ENCODE measurements around the gene KCP. TPM values are rescaled to one million over a fixed set of nuclear protein-coding genes. Genes with fewer than 3 reads are reported as not detected.
A peak's percentile ranks its signal among the peaks of the same experiment; 100 is the strongest.

The KCP gene
- polyA plus RNA-seq, 4 donors: 1.6 to 38.8 (median 17.9) TPM

DNA sequence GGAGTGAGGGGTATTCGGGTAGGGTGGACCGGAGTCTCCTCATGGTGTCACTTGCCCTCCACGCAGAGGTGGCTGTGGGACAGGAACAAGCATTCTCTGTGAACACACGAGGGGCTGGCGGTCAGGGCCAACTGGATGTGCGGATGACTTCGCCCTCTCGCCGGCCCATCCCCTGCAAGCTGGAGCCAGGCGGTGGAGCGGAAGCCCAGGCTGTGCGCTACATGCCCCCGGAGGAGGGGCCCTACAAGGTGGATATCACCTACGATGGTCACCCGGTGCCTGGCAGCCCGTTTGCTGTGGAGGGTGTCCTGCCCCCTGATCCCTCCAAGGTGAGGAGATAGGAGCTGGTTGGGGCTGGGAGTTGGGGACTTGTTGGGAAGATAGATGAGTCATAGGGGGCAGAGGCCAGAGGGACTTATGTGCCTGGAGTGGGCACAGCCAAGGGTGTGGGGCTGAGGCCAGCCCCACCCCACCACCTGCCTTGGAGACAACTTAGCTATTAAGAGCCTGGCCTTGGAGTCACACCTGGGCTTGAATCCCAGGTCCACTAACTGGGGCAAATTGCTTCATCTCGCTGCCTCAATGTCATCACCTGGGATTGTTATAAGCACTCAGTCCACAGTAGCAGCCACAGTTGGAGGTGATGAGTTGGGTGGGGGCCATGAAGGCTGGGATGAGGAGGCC is 66.4 kb downstream of the KCP start:
- DNase-seq (ENCODE audit: low read depth in 4 of 4, low spot score in 3 of 4): no peak

DNA sequence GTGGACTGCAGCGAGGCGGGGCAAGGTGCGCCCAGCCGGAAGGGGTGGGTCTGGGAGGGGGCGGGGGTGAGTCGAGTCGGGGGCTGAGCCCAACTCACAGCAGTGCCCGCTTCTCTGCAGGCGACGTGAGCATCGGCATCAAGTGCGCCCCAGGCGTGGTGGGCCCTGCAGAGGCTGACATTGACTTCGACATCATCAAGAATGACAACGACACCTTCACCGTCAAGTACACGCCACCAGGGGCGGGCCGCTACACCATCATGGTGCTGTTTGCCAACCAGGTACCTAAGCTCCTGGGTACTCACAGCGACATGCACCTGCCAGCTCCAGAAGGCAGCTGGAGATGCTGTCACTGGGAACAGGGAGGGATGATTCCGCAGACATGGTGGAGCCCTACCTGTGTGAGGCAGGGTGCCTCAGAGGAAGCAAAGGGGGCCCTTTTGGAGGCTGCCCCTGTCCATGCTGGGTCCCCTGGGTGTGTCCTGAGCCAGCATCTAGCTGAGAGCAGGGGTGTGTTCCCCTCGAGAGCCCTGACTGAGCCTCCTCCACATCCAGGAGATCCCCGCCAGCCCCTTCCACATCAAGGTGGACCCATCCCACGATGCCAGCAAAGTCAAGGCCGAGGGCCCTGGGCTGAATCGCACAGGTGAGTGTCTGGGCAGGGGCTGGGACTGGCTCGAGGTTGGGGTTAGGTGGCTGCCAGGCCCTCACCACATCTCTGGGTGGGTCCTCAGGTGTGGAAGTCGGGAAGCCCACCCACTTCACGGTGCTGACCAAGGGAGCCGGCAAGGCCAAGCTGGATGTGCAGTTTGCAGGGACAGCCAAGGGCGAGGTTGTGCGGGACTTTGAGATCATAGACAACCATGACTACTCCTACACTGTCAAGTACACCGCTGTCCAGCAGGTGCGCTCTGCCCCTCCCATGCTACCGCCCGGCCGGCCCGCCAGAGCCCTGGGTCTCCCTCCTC is 67.6 kb downstream of the KCP start:
- no peak for DNase-seq (ENCODE audit: low read depth in 4 of 4, low spot score in 3 of 4)

DNA sequence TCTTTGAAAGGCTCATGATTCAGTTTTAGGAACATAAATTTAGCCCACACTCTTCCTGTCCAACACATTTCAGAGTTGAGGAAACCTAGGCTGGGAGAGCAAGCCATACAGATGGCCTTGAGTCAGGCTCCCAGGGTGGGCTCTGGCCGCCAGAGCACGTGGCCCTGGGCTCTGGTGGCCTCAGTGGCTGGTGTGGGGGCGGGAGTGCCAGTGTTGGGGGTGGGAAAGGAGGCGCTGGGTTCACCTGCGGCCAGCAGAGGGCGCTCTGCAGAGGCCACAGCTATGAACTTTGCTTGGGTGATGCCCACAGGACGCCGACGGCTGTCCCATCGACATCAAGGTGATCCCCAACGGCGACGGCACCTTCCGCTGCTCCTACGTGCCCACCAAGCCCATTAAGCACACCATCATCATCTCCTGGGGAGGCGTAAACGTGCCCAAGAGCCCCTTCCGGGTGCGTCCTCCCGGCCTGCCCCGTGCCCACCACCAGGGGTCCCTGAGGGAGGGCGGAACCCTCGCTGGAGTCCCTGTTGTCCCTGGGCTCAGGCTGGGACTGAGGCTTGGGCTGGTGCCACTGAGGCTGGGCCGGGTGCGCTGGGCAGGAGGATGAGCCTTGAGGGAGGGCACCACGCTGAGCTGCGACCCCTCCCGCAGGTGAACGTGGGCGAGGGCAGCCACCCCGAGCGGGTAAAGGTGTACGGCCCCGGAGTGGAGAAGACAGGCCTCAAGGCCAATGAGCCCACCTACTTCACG is 68.4 kb downstream of the KCP start:
- no peak for DNase-seq (ENCODE audit: low read depth in 4 of 4, low spot score in 3 of 4)

DNA sequence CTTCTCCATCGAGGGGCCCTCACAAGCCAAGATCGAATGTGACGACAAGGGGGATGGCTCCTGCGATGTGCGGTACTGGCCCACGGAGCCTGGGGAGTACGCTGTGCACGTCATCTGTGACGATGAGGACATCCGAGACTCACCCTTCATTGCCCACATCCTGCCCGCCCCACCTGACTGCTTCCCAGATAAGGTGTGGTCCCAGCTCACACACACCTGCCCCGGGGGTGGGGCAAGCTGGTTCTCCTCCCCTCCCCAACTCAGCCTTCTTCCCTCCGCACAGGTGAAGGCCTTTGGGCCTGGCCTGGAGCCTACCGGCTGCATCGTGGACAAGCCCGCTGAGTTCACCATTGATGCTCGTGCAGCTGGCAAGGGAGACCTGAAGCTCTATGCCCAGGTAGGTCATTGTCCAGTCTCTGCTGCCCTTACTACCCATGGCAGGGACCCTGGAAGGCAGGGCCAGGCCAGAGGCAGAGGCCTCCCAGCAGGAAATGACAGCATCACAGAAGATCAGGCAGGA is 69.3 kb downstream of the KCP start:
- no peak for DNase-seq (ENCODE audit: low read depth in 4 of 4, low spot score in 3 of 4)

DNA sequence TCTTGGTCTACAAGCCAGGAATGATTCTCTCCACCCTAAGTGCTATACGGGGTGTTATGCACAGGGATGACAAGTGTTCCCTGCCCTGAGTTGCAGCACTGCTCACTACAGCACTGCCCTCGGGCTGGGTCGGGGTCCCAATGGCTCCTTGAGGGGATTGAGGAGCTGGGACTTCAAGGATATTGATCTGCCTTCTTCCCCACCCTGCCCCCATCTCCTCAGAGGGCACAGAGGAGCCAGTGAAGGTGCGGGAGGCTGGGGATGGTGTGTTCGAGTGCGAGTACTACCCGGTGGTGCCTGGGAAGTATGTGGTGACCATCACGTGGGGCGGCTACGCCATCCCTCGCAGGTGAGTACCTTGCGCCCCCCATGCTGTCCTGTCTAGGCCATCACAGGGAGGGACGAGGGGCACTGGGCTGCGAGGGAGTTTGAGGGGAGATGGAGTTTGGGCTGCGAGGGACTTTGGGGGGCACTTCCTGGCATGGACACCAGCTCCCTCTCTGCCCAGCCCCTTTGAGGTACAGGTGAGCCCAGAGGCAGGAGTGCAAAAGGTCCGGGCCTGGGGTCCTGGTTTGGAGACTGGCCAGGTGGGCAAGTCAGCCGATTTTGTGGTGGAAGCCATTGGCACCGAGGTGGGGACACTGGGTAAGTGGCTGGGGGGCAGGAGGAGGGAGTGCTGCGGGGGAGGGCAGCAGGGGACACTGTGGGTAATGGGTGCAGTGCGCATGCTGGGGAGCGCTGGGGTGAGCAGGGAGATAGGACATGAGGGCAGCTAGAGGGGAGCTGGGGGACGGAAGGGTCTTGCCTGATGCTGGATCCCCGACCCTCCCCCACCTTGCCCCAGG is 70.0 kb downstream of the KCP start:
- DNase-seq (ENCODE audit: low read depth in 4 of 4, low spot score in 3 of 4): no peak

DNA sequence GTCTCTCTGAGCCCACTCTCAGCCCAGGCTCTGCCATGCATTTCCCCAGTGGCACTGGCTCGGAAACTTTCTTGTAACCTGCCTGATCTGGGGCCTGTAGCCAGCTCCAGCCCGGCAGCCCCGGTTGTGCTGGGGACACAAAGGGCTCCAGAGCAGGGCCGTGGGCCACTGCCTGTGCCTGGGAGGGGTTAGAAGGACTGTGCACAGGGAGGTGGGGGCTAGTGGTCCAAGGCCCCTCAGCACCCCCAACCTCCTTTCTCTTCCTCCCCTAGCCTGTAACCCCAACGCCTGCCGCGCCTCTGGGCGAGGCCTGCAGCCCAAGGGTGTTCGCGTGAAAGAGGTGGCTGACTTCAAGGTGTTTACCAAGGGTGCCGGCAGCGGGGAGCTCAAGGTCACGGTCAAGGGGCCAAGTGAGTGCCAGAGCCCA is 70.7 kb downstream of the KCP start:
- no peak for DNase-seq (ENCODE audit: low read depth in 4 of 4, low spot score in 3 of 4)

DNA sequence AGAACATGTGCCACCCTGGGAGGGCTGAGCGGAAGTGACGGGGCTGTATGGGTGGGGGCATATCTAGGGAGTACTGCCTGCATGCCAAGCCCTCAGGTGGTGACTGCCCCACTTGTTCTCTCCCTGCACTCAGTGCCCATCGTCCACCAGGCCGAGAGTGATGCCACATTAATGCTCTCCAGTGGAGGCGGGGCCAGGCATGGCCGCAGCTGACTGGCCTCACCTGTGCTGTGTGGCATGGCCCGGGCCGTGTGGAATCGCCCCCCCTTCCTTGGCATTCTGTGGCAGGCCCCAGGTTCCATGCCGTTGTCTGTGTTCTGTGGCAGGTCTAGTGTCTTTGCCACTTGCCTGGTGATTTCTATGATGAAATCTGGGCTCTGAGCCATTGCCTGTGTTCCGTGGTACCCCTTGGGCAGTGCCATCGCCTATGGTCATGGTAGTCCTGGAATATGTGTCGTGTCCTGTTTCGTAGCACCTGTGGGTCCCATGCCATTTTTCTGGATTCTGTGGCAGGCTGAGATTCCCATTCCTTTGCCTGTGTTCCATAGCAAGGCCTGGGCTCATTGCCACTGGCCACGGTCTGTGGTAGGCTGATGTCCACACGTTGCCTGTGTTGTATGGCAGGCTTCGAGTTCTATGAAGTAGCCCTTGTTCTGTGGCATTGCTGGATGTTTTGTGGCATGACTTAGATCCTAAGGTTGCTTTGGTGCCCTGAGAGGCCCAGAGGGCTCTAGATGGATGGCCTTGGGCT is 71.4 kb downstream of the KCP start:
- DNase-seq (ENCODE audit: low read depth in 4 of 4, low spot score in 3 of 4): no peak

DNA sequence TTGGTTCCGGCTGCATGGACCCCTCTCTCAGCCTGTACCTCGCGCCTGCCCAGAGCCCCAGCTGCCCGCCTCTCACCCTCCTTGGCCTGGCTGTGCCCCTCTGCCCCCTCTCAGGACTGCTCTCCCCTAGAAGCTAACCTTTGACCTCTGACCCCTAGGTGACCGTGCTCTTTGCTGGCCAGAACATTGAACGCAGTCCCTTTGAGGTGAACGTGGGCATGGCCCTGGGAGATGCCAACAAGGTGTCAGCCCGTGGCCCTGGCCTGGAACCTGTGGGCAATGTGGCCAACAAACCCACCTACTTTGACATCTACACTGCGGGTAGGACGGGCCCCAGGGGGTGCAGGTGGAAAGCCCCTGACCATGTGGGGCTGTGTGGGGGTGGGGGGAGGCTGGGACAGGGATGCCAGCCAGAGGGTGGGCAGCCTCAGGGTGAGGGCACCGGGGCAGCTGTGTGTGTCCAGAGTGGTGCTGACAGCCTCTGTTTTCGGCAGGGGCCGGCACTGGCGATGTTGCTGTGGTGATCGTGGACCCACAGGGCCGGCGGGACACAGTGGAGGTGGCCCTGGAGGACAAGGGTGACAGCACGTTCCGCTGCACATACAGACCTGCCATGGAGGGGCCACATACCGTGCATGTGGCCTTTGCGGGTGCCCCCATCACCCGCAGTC is 72.3 kb downstream of the KCP start:
- DNase-seq (ENCODE audit: low read depth in 4 of 4, low spot score in 3 of 4): no peak

DNA sequence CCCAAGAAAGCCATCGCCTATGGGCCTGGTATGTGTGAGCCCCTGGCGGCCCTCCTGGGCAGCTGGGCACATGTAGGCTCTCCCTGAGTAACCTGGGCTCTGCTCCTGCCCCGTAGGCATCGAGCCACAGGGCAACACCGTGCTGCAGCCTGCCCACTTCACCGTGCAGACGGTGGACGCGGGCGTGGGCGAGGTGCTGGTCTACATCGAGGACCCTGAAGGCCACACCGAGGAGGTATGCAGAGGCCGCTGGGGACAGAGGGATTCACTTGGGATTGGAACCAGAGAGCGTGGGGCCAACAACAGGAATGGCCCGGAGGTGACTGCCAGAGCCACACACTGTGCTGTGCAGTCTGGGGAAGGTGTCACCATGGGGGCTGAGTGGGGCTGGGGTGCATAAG is 73.0 kb downstream of the KCP start:
- DNase-seq (ENCODE audit: low read depth in 4 of 4, low spot score in 3 of 4): no peak

DNA sequence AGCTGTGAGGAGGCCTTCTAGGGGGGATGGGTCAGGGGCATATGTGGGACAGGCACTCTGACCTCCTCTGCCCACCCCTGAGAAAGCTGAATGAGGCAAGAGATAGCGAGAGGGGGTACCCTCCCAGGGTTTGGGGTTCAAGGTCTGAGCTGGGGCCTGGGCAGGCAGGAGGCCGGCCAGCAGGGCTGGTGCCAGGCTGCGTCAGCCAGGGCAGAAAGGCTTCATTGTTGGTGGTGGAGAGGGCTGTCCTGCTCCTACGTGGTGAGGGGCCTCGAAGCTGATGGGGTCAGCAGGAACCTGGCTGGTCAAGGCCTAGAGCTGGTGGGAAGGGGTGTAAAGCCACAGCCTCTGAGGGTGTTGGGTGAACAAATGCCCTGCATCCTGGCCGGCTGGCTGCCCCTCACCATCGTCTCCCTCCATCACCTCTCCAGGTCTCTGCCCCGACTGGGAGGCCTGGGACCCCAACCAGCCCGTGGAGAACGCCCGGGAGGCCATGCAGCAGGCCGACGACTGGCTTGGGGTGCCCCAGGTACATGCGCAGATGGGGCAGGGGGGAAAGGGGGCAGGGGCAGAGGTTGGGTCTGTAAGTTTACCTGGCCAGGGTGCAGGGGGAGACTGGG is 73.7 kb downstream of the KCP start:
- no peak for DNase-seq (ENCODE audit: low read depth in 4 of 4, low spot score in 3 of 4)

DNA sequence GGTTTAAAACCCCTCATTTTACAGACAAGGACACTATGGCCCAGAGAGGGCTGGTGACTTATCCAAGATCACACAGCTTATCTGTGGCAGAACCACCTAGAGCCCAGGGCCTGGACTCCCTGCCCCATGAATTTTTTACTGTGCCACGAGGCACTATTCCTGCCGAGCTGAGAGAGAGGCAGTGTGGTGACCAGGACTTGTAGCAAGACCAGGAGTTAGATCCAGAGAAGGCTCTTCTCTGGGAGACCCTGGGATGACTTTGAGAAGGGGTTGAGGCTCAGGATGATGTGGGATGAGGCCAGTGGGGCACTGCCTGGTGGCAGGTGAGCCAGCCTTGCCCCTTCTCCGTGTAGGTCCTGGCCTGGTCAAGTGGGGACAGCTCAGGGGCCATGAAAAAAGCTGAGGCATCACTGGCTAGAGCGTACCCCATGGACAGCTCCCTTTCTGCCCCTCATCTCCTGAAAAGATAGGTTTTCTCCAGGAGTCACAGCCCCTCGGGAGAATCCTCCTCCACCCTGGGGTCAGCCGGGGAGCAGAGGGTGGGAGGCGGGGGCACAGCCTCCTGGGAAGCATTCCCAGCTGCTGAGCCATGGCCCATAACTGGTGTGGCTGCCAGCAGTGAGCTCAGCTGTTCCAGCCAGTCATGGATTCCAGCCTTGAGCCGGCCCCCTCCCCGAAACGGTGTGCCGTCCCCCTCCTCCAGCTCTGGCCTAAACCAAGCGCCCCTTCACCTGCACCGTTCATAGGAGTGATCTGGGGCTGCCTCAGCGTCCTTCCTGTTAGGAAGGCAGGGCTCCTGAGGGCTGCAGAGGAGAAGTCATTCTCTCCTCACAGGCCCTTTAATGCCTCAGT is 74.5 kb downstream of the KCP start:
- no peak for DNase-seq (ENCODE audit: low read depth in 4 of 4, low spot score in 3 of 4)

DNA sequence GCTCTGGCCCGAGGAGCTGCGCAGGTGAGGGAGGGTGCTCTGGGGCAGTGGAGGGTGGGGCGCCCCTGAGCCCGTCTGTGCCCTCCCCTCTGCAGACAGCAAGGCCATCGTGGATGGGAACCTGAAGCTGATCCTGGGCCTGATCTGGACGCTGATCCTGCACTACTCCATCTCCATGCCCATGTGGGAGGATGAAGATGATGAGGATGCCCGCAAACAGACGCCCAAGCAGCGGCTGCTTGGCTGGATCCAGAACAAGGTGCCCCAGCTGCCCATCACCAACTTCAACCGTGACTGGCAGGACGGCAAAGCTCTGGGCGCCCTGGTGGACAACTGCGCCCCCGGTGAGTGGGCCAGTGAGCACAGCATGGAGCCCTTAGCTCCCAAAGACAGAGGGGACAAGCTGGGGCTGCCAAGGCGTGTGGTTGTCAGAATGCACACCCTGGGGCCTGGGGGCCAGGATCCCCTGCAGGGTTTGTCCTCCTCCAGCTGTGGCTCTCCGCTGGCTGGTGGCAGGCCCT is 75.2 kb downstream of the KCP start:
- no peak for DNase-seq (ENCODE audit: low read depth in 4 of 4, low spot score in 3 of 4)

DNA sequence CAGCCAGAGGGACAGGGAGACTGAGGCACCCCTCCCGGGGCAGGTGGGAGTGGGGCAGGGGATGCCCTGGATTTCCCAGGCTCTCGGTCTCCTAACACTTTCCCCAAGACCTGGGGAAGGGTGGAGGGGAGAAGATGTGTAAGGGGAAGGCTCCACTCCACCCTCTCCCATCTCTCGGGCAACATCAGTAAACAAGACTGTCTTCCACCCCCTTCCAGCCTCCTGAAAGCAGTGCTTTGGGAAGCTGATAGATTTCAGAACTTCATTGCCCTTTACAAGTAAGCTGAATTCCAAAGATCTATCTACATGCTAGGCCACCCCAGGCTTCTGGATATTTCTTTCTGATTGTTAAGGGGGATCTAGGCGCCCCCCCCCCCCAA is 76.6 kb downstream of the KCP start:
- DNase-seq (ENCODE audit: low read depth in 4 of 4, low spot score in 3 of 4): no peak

DNA sequence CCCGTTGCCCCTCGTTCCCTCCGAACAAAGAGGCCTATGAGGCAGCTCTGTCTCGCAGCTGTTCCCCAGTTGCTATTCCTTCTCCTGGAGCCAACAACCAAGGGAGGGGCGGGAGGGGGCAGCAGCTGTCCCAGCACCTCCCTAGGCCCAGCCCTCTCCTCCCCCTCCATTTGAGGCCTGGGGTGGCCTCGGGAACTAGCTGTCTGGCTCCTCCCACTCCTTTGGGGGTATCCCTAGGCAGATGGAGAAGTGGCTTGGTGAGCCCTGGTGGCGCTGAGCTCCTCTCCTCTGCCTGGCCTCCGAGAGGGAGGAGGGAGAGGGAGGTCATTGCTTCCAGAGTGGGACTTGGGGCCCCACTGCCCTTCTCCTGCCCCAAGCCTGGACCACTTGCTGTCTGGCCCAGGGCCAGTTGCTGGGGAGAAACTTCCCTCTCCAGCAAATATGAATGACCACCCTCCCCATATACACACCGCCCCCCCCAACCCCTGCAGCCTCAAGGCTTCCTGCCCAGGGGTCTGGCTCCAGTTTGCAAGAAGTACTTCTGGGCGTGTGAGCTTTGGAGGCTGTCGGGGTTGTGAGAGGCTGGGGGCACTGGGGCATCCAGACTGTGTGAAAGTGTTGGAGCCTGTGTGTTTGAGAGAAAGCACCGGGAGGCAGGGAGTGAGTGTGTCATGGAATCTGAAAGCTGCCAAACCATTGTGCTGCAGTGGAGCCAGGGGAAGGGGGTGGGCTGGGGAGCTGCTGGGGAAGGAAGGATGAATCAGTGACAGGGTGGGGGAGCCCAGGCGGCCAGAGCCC is 77.2 kb downstream of the KCP start:
- peak in 2 of 4 donors; percentile 16 to 58 for DNase-seq (ENCODE audit: low read depth in 4 of 4, low spot score in 3 of 4)

DNA sequence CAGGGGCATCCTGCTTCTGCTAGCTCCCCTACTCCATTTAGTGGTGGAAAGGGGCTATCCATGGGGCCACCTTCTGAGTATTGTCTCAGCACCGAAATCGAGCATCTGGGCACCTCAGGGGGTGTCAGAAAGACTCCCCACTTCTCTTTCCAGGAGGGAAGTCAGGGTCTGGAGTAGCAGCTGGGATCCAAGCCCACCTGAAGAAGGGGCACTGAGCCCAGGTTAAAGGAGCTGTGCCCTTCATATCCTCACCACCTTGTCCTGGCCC is 77.7 kb downstream of the KCP start:
- no peak for DNase-seq (ENCODE audit: low read depth in 4 of 4, low spot score in 3 of 4)

DNA sequence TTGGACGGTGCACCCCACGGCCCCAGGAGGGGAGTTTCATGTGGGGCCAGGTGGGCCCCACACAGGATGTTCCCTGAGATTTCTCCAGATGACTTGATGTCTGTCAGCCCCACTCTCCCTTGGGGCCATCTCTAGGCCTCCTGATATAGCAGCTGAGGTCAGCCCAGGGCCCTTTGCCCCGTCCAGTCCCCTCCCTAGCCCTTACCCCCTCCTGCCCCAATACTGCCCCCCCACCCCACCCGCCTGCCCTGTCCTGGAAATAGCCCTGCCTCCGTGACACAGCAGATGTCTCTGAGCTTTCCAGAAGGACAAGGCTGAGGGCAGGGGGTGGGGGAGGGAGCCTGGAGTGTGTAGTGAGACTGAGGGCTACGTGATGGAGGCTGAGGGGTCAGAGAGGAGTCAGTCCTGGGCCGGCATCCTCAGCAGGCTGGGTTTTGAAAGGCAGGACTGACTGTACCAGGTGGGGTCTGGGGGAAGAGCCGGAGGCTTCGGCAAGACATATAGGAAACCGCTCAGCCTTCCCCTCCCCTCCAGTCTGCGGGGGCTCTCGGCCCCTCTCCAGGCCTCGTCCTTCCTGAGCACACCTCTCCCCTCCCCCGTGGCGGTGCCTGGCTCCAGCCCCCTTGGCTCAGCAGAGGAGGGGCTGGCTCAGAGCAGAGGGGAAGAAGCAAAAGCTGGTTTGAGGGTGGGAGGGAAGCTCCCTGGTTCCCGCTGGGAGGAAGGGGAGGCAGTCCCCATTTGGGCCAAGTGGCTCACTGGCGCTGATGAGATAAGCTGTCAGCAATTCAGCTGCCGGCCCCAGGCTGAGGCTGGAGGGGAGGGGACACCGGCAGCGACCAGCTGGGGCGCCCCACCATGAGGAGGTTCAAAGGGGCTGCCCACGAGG is 78.3 kb downstream of the KCP start:
- no peak for DNase-seq (ENCODE audit: low read depth in 4 of 4, low spot score in 3 of 4)
